PC-9 (cell line): ENCODE measurements around the gene MERTK. TPM values are rescaled to one million over a fixed set of nuclear protein-coding genes. Genes with fewer than 3 reads are reported as not detected.
A peak's percentile ranks its signal among the peaks of the same experiment; 100 is the strongest.

Experiments
- BruUV-seq: library from RNA; stranded (reverse); fragments of 400-500 nt; replicated peaks from 2 replicates; lab custom pipeline; 2021; lab: Mats Ljungman, UMichigan
- CTCF ChIA-PET: fragments of 300-600 bp; sonication (Branson Sonifier 250); formaldehyde crosslinking; loops from one replicate; lab custom pipeline; 2022; ENCODE audit warnings: antibody characterized with exemption; lab: Charles Lee
- POLR2A ChIA-PET: fragments of 300-600 bp; sonication (Branson Sonifier 250); formaldehyde crosslinking; loops from one replicate; lab custom pipeline; 2022; ENCODE audit warnings: antibody characterized with exemption; ENCODE audit not compliant: unreplicated experiment; lab: Charles Lee
- DNase-seq, 2 experiments: peaks; one replicate each; pipeline versions ENCODE4 v3.0.0 to v3.0.0-alpha.2; 2015 to 2022; ENCODE audit warnings: mixed read lengths in 1 of 2
- H2AFZ ChIP-seq: fragments of 200-600 bp; sonication (generic); 2 replicates; pipeline ENCODE4 v1.8.1; 2017; ENCODE audit warnings: antibody characterized with exemption
- H3F3A ChIP-seq: fragments of 200-600 bp; sonication (generic); 2 replicates; pipeline ENCODE4 v1.8.1; 2017; ENCODE audit warnings: antibody characterized with exemption, mild to moderate bottlenecking, low read depth; ENCODE audit not compliant: insufficient read depth
- H3K27ac ChIP-seq: fragments of 200-600 bp; sonication (generic); 2 replicates; pipeline ENCODE4 v1.6.1; 2016; ENCODE audit warnings: mixed run types
- H3K27me3 ChIP-seq: fragments of 200-600 bp; sonication (generic); 2 replicates; pipeline ENCODE4 v1.6.1; 2016; ENCODE audit warnings: low read depth, mixed run types; ENCODE audit not compliant: insufficient read depth
- H3K36me3 ChIP-seq: fragments of 200-600 bp; sonication (generic); 2 replicates; pipeline ENCODE4 v1.6.1; 2016; ENCODE audit warnings: low read depth, mixed run types
- H3K4me1 ChIP-seq: fragments of 200-600 bp; sonication (generic); replicated peaks from 2 replicates; pipeline ENCODE4 v1.6.1; 2016; ENCODE audit warnings: mixed run types; ENCODE audit not compliant: insufficient read depth
- H3K4me2 ChIP-seq: fragments of 200-600 bp; sonication (generic); 2 replicates; pipeline ENCODE4 v1.6.1; 2017; ENCODE audit warnings: mixed run types
- H3K4me3 ChIP-seq: fragments of 200-600 bp; sonication (generic); 2 replicates; pipeline ENCODE4 v1.6.1; 2016; ENCODE audit warnings: mixed run types
- H3K79me2 ChIP-seq: fragments of 200-600 bp; sonication (generic); 2 replicates; pipeline ENCODE4 v1.6.1; 2017; ENCODE audit warnings: low read depth, mixed run types
- H3K9me2 ChIP-seq: fragments of 200-600 bp; sonication (generic); 2 replicates; pipeline ENCODE4 v1.8.1; 2017; ENCODE audit warnings: mild to moderate bottlenecking; ENCODE audit not compliant: insufficient read depth
- H3K9me3 ChIP-seq: fragments of 200-600 bp; sonication (generic); 2 replicates; pipeline ENCODE4 v1.8.1; 2016; ENCODE audit warnings: low read depth; ENCODE audit not compliant: insufficient read depth
- H4K20me1 ChIP-seq: fragments of 200-600 bp; sonication (generic); 2 replicates; pipeline ENCODE4 v1.8.1; 2017; ENCODE audit not compliant: insufficient read depth
- EZH2 ChIP-seq: fragments of 200-600 bp; sonication (generic); IDR thresholded peaks from 2 replicates; pipeline ENCODE4 v1.8.0; 2017; ENCODE audit warnings: antibody characterized with exemption, low read depth
- intact Hi-C: fragments of 100-400 bp; cut with micrococcal nuclease; formaldehyde crosslinking; loops from one replicate; pipeline ENCODE4 v1.10.0; 2022; ENCODE audit not compliant: unreplicated experiment
- total RNA-seq: library from RNA; stranded (reverse); gene quantifications from 2 replicates; pipeline ENCODE4 v1.2.3, GENCODE V29; 2021
- TF ChIP-seq, protein P1 (sequence below): fragments of 200-600 bp; sonication (generic); conservative IDR thresholded peaks from 2 replicates; pipeline ENCODE4 v1.6.1; 2017; ENCODE audit warnings: mixed run types, antibody characterized with exemption, mild to moderate bottlenecking, moderate library complexity

Gene MERTK
- total RNA-seq, 1 experiment from 2014 or later, result 1.6 TPM

DNA sequence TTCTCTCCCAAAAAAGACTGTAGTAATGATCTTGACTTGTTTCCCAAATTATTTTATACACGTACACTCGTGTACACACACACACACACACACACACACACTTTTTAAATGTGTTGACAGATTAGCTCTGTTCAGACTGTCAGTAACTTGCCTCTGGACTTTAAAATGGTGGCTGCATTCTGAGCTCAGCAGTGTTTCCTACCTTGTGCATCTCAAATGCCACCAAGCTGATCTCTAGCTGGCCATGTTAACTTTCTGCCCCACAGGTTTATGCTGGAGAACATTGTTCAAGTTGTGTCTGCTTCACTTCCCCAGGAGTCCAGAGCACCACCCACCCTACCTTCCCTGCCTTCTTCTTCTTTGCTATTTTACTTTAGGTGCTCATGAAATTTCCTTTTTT, 83.3 kb downstream of the MERTK start:
- H3F3A ChIP-seq, result peaks cover 25% of the 10 kb centered on the region
- BruUV-seq, result no TSS peak
- H3K4me3 ChIP-seq, result no peak overlapping the region
- no peaks in the 10 kb centered on the region for H4K20me1 ChIP-seq
- no peaks in the 10 kb centered on the region for H3K9me2 ChIP-seq
- no peaks in the 10 kb centered on the region for H3K79me2 ChIP-seq
- ChIA-PET CTCF (no interaction called here), POLR2A (no interaction called here)
- H3K36me3 ChIP-seq, result no peaks in the 10 kb centered on the region
- H3K27me3 ChIP-seq, result no peaks in the 10 kb centered on the region
- intact Hi-C loops, result loop anchor here (5.0 kb wide), 1 partner anchor 59 kb away; no protein-coding TSS in a partner anchor
- peaks cover 29% of the 10 kb centered on the region for H3K4me1 ChIP-seq
- H3K4me2 ChIP-seq, result no peak overlapping the region
- DNase-seq, result no peak
- H3K27ac ChIP-seq, result no peak overlapping the region
- peaks cover 18% of the 10 kb centered on the region; the same call in 1 of the 2 replicates for H3K9me3 ChIP-seq
- H2AFZ ChIP-seq, result no peak overlapping the region
- no peak for TF ChIP-seq EZH2
- TF ChIP-seq, protein P1, sequence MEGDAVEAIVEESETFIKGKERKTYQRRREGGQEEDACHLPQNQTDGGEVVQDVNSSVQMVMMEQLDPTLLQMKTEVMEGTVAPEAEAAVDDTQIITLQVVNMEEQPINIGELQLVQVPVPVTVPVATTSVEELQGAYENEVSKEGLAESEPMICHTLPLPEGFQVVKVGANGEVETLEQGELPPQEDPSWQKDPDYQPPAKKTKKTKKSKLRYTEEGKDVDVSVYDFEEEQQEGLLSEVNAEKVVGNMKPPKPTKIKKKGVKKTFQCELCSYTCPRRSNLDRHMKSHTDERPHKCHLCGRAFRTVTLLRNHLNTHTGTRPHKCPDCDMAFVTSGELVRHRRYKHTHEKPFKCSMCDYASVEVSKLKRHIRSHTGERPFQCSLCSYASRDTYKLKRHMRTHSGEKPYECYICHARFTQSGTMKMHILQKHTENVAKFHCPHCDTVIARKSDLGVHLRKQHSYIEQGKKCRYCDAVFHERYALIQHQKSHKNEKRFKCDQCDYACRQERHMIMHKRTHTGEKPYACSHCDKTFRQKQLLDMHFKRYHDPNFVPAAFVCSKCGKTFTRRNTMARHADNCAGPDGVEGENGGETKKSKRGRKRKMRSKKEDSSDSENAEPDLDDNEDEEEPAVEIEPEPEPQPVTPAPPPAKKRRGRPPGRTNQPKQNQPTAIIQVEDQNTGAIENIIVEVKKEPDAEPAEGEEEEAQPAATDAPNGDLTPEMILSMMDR, result no peak

DNA sequence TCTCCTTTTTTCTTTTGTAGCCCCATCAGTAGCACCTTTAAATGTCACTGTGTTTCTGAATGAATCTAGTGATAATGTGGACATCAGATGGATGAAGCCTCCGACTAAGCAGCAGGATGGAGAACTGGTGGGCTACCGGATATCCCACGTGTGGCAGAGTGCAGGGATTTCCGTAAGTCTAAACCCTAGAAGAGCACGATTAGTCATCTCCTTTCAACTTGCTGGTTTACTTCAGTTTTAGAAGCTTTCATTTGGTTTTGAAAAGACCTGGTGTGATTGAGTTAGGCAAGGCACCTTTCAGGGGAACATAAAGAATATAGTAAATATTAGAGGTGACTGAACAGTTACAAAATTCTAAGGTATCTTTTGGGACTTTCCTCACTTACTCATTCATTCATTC, 84.4 kb downstream of the MERTK start:
- 0 out of 2 replicates have a peak overlapping the region, but pooled peaks have one; percentile 6 for H3K4me2 ChIP-seq
- no peaks in the 10 kb centered on the region for H3K27me3 ChIP-seq
- ChIA-PET POLR2A (no interaction called here), CTCF (interaction anchor here (0.6 kb wide), 1 partner anchor 239 kb away, joined by 3 read pairs; no protein-coding TSS in a partner anchor)
- BruUV-seq, result no TSS peak
- no peak overlapping the region for H3K4me3 ChIP-seq
- intact Hi-C loops, result loop anchor here (5.0 kb wide), 1 partner anchor 61 kb away; no protein-coding TSS in a partner anchor
- no peaks in the 10 kb centered on the region for H3K79me2 ChIP-seq
- H2AFZ ChIP-seq, result no peak overlapping the region
- TF ChIP-seq, protein P1, result no peak
- no peak for TF ChIP-seq EZH2
- no peaks in the 10 kb centered on the region for H3K36me3 ChIP-seq
- peaks cover 11% of the 10 kb centered on the region; the same call in 1 of the 2 replicates for H3K9me3 ChIP-seq
- no peaks in the 10 kb centered on the region for H3K9me2 ChIP-seq
- peaks cover 20% of the 10 kb centered on the region for H3F3A ChIP-seq
- no peaks in the 10 kb centered on the region for H4K20me1 ChIP-seq
- H3K27ac ChIP-seq, result no peak overlapping the region
- H3K4me1 ChIP-seq, result peaks cover 29% of the 10 kb centered on the region
- DNase-seq, result no peak

DNA sequence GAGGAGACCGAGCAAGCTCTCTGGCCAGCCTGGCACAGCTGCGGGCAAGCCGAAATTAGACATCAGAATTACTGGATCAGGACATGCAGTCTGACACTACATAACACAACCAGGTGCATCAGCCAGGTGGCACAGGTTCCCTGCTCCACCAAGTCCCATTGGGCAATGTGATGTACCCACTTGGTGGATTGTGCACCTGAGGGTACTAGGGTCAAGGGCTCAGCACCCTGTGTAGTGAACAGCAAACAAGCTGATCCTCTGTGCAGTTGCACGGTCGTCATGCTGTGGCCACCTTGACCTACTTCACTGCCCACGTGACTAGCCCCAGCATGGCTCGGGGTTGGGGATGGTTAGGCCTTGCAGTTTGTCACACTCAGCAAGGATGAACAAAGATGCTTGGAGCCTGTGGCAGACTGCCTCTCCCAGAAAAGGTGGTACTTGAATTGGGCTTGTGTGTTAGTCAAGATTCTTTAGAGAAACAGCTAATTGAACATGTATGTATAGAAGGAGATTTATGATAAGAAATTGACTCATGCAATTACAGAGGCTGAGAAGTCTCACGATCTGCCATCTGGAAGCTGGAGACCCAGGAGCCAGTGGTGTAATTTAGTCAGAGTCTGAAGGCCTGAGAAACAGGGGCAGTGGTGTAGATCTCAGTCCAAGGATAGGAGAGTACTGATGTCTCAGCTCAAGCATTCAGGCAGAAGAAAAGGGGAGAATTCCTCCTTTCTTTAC, 85.2 kb downstream of the MERTK start:
- no peaks in the 10 kb centered on the region for H3K79me2 ChIP-seq
- H3K4me2 ChIP-seq, result peak overlapping the region; percentile 53
- H3K36me3 ChIP-seq, result no peaks in the 10 kb centered on the region
- intact Hi-C loops, result loop anchor here (1.0 to 5.0 kb wide), 4 partner anchors 8 to 61 kb away; no protein-coding TSS in a partner anchor
- peaks cover 11% of the 10 kb centered on the region; the same call in 1 of the 2 replicates for H3K9me3 ChIP-seq
- no peaks in the 10 kb centered on the region for H3K9me2 ChIP-seq
- no peak overlapping the region for H2AFZ ChIP-seq
- peaks cover 29% of the 10 kb centered on the region for H3K4me1 ChIP-seq
- TF ChIP-seq, protein P1, result no peak
- no peak for TF ChIP-seq EZH2
- H4K20me1 ChIP-seq, result no peaks in the 10 kb centered on the region
- H3F3A ChIP-seq, result peaks cover 20% of the 10 kb centered on the region
- no peak overlapping the region for H3K4me3 ChIP-seq
- peak overlapping the region; percentile 75 for H3K27ac ChIP-seq
- no peaks in the 10 kb centered on the region for H3K27me3 ChIP-seq
- BruUV-seq, result TSS peak; percentile 52
- ChIA-PET POLR2A (interaction anchor here (0.5 kb wide), 1 partner anchor 81 kb away, joined by 5 read pairs; no protein-coding TSS in a partner anchor), CTCF (interaction anchor here (0.5 to 0.6 kb wide), 2 partner anchors 240 to 1101 kb away, joined by 3 read pairs; no protein-coding TSS in a partner anchor)
- peak in 1 of 2 experiments; percentile 70 for DNase-seq
